ENCODE results near the gene RBP5. TPM values are rescaled to one million over a fixed set of nuclear protein-coding genes. Genes with fewer than 3 reads are reported as not detected.

RBP5 gene
- total and polyA plus RNA-seq, 7 donors = 0.71 to 30.9 (median 4.0) TPM; not detected in 3

GRCh38 chr12:7101047-7101693 is 27.5 kb downstream of the RBP5 start:
- H3K27ac ChIP-seq = peak overlapping the region in 2 of 4 donors; percentile 22 to 40

GRCh38 chr12:7100239-7100638 is 28.4 kb downstream of the RBP5 start:
- no peaks in the 10 kb centered on the region for H3K27me3 ChIP-seq
- H3K4me3 ChIP-seq = no peak overlapping the region
- H3K4me1 ChIP-seq = no peaks in the 10 kb centered on the region
- 76 to 85% methylated on average over 4 of the region's 4 CpGs for WGBS, 2 donors
- intact Hi-C loops (cut with DNase I) = no loop called here
- peaks cover 5 to 49% (median 15%) of the 10 kb centered on the region in 4 donors for H3K36me3 ChIP-seq
- no peak overlapping the region for H3K27ac ChIP-seq
- peak; percentile 28 for DNase-seq
- TF ChIP-seq POLR2AphosphoS5 (IDR thresholded peaks at IDR 0.05) (no peak), CTCF (IDR thresholded peaks at IDR 0.05) (no peak), POLR2A (IDR thresholded peaks at IDR 0.05) (no peak), EP300 (IDR thresholded peaks at IDR 0.05) (no peak)
- no peaks in the 10 kb centered on the region for H3K9me3 ChIP-seq

More at GRCh38 chr12:7101047-7101693, 27.5 kb downstream of the RBP5 start:
- WGBS, 2 donors = 90 to 92% methylated on average over 4 of the region's 4 CpGs
- intact Hi-C loops (cut with DNase I) = no loop called here
- Histone ChIP-seq H3K4me1 (no peaks in the 10 kb centered on the region), H3K36me3 (peaks cover 5 to 51% (median 15%) of the 10 kb centered on the region in 4 donors), H3K4me3 (no peak overlapping the region), H3K9me3 (peaks cover 0 to 2% (median 0%) of the 10 kb centered on the region in 4 donors), H3K27me3 (no peaks in the 10 kb centered on the region)
- peak; percentile 49 for DNase-seq
- no peak for TF ChIP-seq CTCF (IDR thresholded peaks at IDR 0.05)
- TF ChIP-seq POLR2A (IDR thresholded peaks at IDR 0.05) = no peak

DNA sequence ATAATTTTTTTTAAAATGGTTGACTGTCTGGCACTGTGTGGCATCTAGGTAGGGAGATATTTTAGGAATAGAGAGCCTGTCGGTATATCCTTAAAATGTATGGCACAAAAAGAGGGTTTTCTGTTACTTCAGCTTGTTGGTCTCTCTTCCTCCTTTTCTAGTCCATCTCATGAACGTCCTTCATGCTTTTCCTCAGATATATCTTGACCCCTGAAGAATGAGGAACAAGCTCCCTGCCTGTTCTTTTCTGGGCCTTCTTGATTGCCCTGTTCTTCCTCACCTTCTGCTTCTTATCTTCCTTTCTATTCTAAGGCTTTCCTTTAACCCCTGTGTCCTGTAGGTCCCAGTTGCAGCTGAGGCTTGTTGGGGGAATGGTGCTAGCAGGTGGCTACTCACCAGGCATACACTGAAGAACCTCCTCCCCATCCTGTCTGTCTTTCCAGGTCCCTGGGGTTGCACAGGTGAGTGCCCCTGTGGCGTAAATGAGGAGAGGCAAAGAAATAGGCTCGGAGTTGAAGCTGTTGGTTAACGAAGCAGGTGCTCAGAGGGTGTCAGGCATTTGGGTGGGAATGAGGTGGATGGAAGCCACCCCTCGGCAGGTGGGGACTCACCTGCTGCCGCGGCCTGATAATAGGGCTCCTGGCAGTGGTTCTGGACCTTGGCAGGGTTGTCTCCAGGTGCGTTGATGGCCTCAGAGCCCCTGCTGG is 29.2 kb downstream of the RBP5 start:
- Histone ChIP-seq H3K4me1 (no peaks in the 10 kb centered on the region), H3K4me3 (no peak overlapping the region), H3K9me3 (no peaks in the 10 kb centered on the region), H3K36me3 (peaks cover 5 to 44% (median 15%) of the 10 kb centered on the region in 4 donors), H3K27me3 (no peaks in the 10 kb centered on the region), H3K27ac (no peak overlapping the region)
- no peak for TF ChIP-seq EP300 (IDR thresholded peaks at IDR 0.05)
- 87 to 92% methylated on average over 9 of the region's 9 CpGs for WGBS, 2 donors
- intact Hi-C loops (cut with DNase I) = no loop called here
- DNase-seq = peak; percentile 49

- no peak for TF ChIP-seq EP300 (IDR thresholded peaks at IDR 0.05)
- TF ChIP-seq POLR2AphosphoS5 (IDR thresholded peaks at IDR 0.05) = no peak
- no peak for TF ChIP-seq POLR2A (IDR thresholded peaks at IDR 0.05)
- no peak for TF ChIP-seq CTCF (IDR thresholded peaks at IDR 0.05)
- 88 to 91% methylated on average over 19 of the region's 19 CpGs for WGBS, 2 donors
- Histone ChIP-seq H3K27me3 (no peaks in the 10 kb centered on the region), H3K27ac (no peak overlapping the region), H3K4me1 (peaks cover 0 to 15% (median 10%) of the 10 kb centered on the region in 4 donors), H3K4me3 (no peak overlapping the region), H3K9me3 (no peaks in the 10 kb centered on the region), H3K36me3 (peaks cover 5 to 28% (median 8%) of the 10 kb centered on the region in 4 donors)
- intact Hi-C loops (cut with DNase I) = no loop called here
- peak; percentile 61 for DNase-seq
Measured at GRCh38 chr12:7096979-7097378, 31.7 kb downstream of the RBP5 start.
